Measurements from ENCODE around the gene OR2W3. TPM values are rescaled to one million over a fixed set of nuclear protein-coding genes. Genes with fewer than 3 reads are reported as not detected.

Gene OR2W3
- total RNA-seq, 1 donor from 2014 or later, result 0.63 TPM

DNA sequence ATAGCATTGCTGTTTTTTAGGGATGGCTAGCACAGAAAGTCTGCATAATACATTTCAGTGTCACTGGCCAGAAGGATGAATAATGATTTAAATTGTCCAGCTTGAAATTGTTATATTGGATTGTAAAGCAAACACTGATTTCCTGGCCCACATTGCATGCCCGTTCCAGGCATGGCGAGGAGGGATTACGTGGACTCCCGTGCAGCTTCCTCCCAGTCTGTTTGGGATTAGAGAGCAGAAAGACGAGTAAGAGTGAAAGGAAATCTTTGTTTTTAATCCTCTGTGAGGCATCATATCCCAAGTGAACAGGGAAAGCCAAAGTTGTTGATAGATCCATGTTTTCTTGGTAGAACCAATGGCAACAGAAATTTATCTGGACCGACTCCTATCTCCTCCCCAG is 30.0 kb upstream of the OR2W3 start:
- peaks cover 2% of the 10 kb centered on the region for H3K36me3 Mint-ChIP-seq
- peaks cover 13% of the 10 kb centered on the region for H3K9me3 Mint-ChIP-seq

DNA sequence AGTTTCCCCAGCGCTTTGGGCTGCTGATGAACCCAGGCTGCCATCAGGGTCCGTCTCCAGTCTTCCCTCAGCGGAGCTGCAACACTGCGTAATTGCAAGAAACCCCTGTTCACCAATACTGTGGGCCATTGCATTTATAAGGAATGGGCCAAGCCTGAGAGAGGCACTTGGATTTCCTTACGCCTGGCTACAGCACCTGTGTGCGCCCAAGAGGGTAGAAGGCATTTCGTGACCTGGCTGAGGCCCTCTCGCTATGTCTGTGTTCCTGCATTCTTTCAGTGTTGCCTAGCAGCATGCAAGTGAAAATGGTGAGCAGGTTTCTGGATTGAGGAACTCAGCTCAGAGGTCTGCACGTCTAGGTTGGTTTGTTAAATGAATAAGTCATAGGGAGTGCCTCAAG is 12.0 kb upstream of the OR2W3 start:
- Mint-ChIP-seq H3K36me3 (no peaks in the 10 kb centered on the region), H3K4me3 (no peak overlapping the region), H3K27me3 (ENCODE audit: low read depth) (no peaks in the 10 kb centered on the region), H3K4me1 (no peaks in the 10 kb centered on the region), H3K27ac (no peak overlapping the region), H3K9me3 (peaks cover 9% of the 10 kb centered on the region)
- TF ChIP-seq, protein P1, sequence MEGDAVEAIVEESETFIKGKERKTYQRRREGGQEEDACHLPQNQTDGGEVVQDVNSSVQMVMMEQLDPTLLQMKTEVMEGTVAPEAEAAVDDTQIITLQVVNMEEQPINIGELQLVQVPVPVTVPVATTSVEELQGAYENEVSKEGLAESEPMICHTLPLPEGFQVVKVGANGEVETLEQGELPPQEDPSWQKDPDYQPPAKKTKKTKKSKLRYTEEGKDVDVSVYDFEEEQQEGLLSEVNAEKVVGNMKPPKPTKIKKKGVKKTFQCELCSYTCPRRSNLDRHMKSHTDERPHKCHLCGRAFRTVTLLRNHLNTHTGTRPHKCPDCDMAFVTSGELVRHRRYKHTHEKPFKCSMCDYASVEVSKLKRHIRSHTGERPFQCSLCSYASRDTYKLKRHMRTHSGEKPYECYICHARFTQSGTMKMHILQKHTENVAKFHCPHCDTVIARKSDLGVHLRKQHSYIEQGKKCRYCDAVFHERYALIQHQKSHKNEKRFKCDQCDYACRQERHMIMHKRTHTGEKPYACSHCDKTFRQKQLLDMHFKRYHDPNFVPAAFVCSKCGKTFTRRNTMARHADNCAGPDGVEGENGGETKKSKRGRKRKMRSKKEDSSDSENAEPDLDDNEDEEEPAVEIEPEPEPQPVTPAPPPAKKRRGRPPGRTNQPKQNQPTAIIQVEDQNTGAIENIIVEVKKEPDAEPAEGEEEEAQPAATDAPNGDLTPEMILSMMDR (IDR thresholded peaks at IDR 0.05; ENCODE audit: unreplicated experiment), result no peak
- DNase-seq (ENCODE audit: low spot score in 2 of 2, unreplicated experiment in 2 of 2), result no peak

More for the DNA sequence above, 30.0 kb upstream of the OR2W3 start:
- no peaks in the 10 kb centered on the region for H3K4me1 Mint-ChIP-seq
- no peak for DNase-seq (ENCODE audit: low spot score in 2 of 2, unreplicated experiment in 2 of 2)
- no peak overlapping the region for H3K4me3 Mint-ChIP-seq
- no peak overlapping the region for H3K27ac Mint-ChIP-seq
- TF ChIP-seq, protein P1 (IDR thresholded peaks at IDR 0.05; ENCODE audit: unreplicated experiment), result no peak
- H3K27me3 Mint-ChIP-seq (ENCODE audit: low read depth), result no peaks in the 10 kb centered on the region

DNA sequence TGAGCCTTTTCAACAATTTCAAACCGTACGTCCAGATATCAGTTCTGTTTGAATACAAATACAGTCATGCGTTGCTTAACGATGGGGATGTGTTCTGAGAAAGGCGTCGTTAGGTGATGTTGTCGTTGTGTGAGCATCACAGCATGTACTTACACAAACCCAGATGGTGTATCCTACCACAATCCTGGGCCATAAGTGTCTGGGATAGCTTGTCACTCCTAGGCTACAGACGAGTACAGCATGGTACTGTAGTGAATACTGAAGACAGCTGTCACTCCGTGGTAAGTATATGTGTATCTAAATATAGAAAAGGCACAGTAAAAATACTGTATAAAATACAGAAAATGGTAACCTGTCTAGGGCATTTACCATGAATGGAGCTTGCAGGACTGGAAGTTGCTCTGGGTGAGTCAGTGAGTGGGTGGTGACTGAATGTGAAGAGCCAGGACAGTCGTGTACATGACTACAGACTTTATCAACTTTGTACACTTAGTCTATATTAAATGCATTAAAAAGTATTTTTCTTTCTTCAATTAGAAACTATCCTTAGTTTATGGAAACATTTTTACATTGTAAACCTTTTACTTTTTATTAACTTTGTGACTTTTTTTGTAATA is 10.5 kb upstream of the OR2W3 start:
- H3K9me3 Mint-ChIP-seq, result peaks cover 3% of the 10 kb centered on the region
- no peak for DNase-seq (ENCODE audit: low spot score in 2 of 2, unreplicated experiment in 2 of 2)
- TF ChIP-seq, protein P1 (IDR thresholded peaks at IDR 0.05; ENCODE audit: unreplicated experiment), result no peak
- H3K4me3 Mint-ChIP-seq, result no peak overlapping the region
- H3K4me1 Mint-ChIP-seq, result no peaks in the 10 kb centered on the region
- H3K27ac Mint-ChIP-seq, result no peak overlapping the region
- H3K27me3 Mint-ChIP-seq (ENCODE audit: low read depth), result no peaks in the 10 kb centered on the region
- no peaks in the 10 kb centered on the region for H3K36me3 Mint-ChIP-seq

DNA sequence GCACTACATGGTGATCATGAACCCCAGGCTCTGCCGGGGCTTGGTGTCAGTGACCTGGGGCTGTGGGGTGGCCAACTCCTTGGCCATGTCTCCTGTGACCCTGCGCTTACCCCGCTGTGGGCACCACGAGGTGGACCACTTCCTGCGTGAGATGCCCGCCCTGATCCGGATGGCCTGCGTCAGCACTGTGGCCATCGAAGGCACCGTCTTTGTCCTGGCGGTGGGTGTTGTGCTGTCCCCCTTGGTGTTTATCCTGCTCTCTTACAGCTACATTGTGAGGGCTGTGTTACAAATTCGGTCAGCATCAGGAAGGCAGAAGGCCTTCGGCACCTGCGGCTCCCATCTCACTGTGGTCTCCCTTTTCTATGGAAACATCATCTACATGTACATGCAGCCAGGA is 589 bp downstream of the OR2W3 start:
- H3K4me1 Mint-ChIP-seq, result no peaks in the 10 kb centered on the region
- no peak for DNase-seq (ENCODE audit: low spot score in 2 of 2, unreplicated experiment in 2 of 2)
- peaks cover 22% of the 10 kb centered on the region for H3K9me3 Mint-ChIP-seq
- TF ChIP-seq, protein P1 (IDR thresholded peaks at IDR 0.05; ENCODE audit: unreplicated experiment), result no peak
- no peaks in the 10 kb centered on the region for H3K27me3 Mint-ChIP-seq (ENCODE audit: low read depth)
- no peak overlapping the region for H3K4me3 Mint-ChIP-seq
- H3K27ac Mint-ChIP-seq, result no peak overlapping the region
- H3K36me3 Mint-ChIP-seq, result no peaks in the 10 kb centered on the region

DNA sequence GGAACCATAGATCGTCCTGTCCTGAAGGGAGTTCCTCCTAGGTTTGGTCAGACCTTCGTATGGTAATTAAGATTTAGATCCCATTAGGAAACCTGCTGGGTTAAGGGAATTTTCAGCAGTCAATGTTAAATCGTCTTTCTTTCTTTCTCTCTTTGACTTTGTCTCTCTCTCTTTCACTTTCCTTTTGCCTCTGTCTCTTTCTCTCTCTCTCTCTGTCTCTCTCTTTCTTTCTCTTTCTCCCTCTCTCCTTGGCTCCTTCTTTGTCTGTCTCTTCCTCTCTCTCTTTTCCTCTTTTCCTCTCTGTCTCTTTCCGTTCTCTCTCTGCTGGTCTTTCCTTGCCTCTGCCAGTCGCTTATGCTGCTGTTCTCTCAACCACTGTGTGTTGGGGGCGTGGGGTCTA is 8.7 kb downstream of the OR2W3 start:
- no peak overlapping the region for H3K4me3 Mint-ChIP-seq
- TF ChIP-seq, protein P1 (IDR thresholded peaks at IDR 0.05; ENCODE audit: unreplicated experiment), result no peak
- H3K36me3 Mint-ChIP-seq, result peaks cover 2% of the 10 kb centered on the region

DNA sequence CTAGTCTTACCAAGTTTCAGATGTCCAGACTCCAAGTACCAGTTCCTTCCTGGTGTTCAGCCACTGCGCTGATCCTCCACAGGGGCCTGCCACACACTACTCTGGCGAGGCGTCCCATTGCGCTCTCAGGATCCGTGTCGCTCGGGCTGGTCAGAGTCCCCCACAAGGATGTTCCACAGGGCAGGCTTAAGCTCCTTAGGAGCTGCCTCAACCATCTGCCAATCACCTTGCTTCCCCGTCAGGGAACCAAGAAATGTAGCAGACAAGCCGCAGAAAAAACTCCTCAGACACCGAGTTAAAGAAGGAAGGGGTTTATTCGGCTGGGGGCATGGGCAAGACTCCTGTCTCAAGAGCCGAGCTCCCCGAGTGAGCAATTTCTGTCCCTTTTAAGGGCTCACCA is 9.8 kb downstream of the OR2W3 start:
- Mint-ChIP-seq H3K4me1 (no peaks in the 10 kb centered on the region), H3K36me3 (peaks cover 2% of the 10 kb centered on the region), H3K9me3 (peaks cover 47% of the 10 kb centered on the region), H3K27ac (no peak overlapping the region), H3K4me3 (no peak overlapping the region), H3K27me3 (ENCODE audit: low read depth) (no peaks in the 10 kb centered on the region)
- TF ChIP-seq, protein P1 (IDR thresholded peaks at IDR 0.05; ENCODE audit: unreplicated experiment), result no peak
- no peak for DNase-seq (ENCODE audit: low spot score in 2 of 2, unreplicated experiment in 2 of 2)

More for the DNA sequence above, 8.7 kb downstream of the OR2W3 start:
- Mint-ChIP-seq H3K27ac (no peak overlapping the region), H3K9me3 (peaks cover 49% of the 10 kb centered on the region), H3K4me1 (no peaks in the 10 kb centered on the region), H3K27me3 (ENCODE audit: low read depth) (no peaks in the 10 kb centered on the region)
- DNase-seq (ENCODE audit: low spot score in 2 of 2, unreplicated experiment in 2 of 2), result no peak
